ENCODE measurements around the gene SERPINA5.

Gene SERPINA5

DNA sequence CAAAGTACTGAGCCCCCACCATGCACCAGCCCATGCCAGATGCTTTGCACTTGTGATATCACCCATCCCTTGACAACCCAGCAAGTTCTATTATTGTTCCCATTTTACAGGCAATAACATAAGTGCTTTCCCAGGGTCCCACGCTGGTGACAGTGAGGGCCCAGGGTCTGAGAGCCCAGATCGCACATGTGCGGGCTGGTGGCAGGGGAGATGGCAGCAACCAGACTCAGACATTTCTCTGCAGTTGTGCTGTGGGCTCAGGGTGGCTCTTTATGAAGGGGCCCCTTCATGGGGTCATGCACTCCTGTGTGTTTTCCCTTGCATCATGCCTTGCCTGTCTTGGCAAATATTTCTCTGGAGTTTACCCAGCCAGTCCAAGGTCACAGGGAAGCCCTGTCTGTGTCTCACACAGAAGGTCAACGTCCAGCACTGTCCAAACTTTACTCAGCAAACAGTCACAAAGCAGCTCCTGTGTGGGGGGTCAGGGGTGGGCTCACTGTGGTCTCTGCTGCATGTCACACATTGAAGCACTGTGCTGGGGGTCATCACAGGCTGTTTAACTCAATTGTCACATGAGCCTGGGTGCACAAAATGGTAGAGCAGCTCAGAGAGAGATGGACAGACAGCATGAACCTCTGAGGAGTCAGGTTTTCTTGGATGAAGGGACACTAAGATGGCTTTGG is 12.7 kb downstream of the SERPINA5 start:
- DNase-seq (ENCODE audit: extremely low read depth, low read depth): no peak
- no peak for TF ChIP-seq CTCF (IDR thresholded peaks at IDR 0.05; ENCODE audit: low read depth, low read length, missing control alignments)
- no peak overlapping the region for H3K4me3 ChIP-seq (replicated peaks; ENCODE audit: low read depth, low read length)

DNA sequence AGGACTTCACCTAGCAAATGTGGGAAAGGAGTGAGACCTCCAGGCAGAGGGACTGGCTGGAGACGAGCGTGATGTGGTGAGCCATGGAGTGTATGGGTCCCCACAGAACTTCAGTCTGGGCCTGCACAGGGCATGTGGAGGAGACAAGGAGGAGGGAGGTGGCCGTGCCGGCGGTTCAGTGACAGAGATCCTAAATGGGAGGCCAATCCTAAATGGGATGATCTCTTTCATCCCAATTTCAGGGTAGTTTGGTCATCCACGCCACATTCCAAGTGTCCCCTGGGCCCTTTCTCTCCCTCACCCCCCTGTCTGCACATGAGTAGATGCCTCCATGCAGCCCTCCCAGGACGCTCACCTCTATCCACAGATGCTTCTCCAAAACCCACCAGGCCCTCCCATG is 13.2 kb downstream of the SERPINA5 start:
- DNase-seq (ENCODE audit: extremely low read depth, low read depth): no peak
- TF ChIP-seq CTCF (IDR thresholded peaks at IDR 0.05; ENCODE audit: low read depth, low read length, missing control alignments): no peak
- no peak overlapping the region for H3K4me3 ChIP-seq (replicated peaks; ENCODE audit: low read depth, low read length)

DNA sequence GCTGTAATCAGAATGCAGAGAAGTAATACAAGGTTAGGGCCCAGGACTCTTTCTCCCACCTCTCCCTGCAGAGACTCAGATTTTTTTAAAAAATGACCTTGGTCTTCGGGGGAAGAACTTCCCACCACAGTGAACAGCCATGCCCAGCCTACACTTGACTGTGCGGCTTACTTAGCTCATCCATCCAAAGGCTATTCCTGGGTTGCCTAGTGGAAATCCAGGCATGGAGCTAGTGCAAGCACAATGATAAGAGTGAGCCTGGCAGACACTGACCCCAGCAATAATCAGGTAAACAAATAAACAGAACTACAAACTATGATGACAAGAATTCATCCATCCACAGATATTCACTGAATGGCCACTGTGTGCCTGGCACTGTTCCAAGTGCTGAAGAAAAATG is 14.7 kb downstream of the SERPINA5 start:
- no peak for TF ChIP-seq CTCF (IDR thresholded peaks at IDR 0.05; ENCODE audit: low read depth, low read length, missing control alignments)
- H3K4me3 ChIP-seq (replicated peaks; ENCODE audit: low read depth, low read length): no peak overlapping the region
- no peak for DNase-seq (ENCODE audit: extremely low read depth, low read depth)

- H3K4me3 ChIP-seq (replicated peaks; ENCODE audit: low read depth, low read length): no peak overlapping the region
- DNase-seq (ENCODE audit: extremely low read depth, low read depth): no peak
- TF ChIP-seq CTCF (IDR thresholded peaks at IDR 0.05; ENCODE audit: low read depth, low read length, missing control alignments): no peak
Observed at GRCh38 chr14:94596361-94596760, 15.1 kb downstream of the SERPINA5 start.

GRCh38 chr14:94597788-94598187 is 16.6 kb downstream of the SERPINA5 start:
- H3K4me3 ChIP-seq (replicated peaks; ENCODE audit: low read depth, low read length): no peak overlapping the region
- DNase-seq (ENCODE audit: extremely low read depth, low read depth): no peak
- no peak for TF ChIP-seq CTCF (IDR thresholded peaks at IDR 0.05; ENCODE audit: low read depth, low read length, missing control alignments)

- no peak for DNase-seq (ENCODE audit: extremely low read depth, low read depth)
- TF ChIP-seq CTCF (IDR thresholded peaks at IDR 0.05; ENCODE audit: low read depth, low read length, missing control alignments): no peak
- H3K4me3 ChIP-seq (replicated peaks; ENCODE audit: low read depth, low read length): no peak overlapping the region
Observed at GRCh38 chr14:94598506-94598815, 17.2 kb downstream of the SERPINA5 start.

Measured in HFF-Myc (cell line).